GM18858 (cell line): ENCODE measurements around the gene CEP131.

ENCODE experiments used
- ATAC-seq: cut with Tn5 transposase; IDR thresholded peaks from one replicate; pipeline ENCODE4 v1.9.1; 2021; ENCODE audit not compliant: unreplicated experiment

The CEP131 gene

DNA sequence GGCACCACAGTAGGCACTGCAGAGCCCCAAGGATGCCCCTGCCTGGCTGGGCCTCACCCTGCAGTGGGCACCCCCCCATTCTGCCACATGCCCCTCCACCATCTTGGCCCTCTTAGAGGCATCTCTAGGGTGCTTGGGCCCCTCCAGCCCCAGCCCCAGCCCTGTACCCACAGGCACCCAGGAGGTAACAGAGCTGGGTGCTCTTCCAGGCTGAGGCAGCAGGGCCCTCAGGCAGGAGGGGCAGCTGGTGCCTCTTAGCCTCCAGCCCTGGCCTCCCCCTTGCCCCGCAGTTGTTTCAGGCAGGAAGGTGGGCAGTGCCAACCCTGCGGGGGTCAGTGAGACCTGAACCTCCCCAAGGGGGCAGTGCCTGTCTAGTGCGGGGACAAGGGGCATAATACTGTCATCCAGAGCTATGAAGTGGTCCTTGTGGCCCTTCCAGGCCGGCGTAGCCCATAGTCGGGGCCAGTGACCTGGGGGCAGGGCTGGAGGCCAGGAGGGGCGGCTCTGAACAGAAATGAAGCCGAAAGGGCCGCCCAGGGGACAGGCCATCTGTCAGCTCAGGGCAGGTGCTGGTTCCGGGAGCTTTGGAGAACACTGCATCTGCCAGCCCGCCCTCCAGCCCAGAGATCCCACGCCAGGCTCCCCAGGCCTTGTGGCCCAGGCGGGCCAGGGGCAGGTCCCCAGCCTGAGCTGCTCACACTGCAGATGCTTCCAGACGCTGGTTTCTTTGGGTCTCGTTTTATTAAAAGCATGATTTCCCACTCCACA is 51.9 kb downstream of the CEP131 start:
- no peak for ATAC-seq

DNA sequence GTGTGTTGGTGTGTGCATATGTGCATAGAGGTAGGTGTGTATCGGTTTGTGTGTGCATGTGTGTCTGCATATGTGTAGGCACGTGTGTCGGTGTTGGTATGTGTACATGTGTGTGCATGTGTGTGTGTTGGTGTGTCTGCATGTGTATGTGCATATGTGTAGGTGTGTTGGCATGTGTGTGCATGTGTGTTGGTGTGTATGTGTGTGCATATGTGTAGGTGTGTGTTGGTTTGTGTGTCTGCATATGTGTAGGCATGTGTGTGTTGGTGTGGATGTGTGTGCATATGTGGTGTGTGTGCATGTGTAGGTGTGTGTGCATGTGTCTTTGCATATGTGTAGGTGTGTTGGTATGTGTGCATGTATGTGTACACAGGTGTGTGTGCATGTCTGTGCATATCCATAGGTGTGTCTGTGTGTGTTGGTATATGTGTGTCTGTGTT is 52.9 kb downstream of the CEP131 start:
- no peak for ATAC-seq

- ATAC-seq: no peak
These were observed 55.1 kb downstream of the CEP131 start for GRCh38 chr17:81167638-81168037.

GRCh38 chr17:81167194-81167524 is 55.6 kb downstream of the CEP131 start:
- no peak for ATAC-seq

- no peak for ATAC-seq
These were observed 56.7 kb downstream of the CEP131 start, which contains the start of gene AATK for GRCh38 chr17:81166033-81166492. Gene AATK, minus strand, starts transcription at chr17:81166221. Its CDS starts 229 bp downstream, at chr17:81165992.

DNA sequence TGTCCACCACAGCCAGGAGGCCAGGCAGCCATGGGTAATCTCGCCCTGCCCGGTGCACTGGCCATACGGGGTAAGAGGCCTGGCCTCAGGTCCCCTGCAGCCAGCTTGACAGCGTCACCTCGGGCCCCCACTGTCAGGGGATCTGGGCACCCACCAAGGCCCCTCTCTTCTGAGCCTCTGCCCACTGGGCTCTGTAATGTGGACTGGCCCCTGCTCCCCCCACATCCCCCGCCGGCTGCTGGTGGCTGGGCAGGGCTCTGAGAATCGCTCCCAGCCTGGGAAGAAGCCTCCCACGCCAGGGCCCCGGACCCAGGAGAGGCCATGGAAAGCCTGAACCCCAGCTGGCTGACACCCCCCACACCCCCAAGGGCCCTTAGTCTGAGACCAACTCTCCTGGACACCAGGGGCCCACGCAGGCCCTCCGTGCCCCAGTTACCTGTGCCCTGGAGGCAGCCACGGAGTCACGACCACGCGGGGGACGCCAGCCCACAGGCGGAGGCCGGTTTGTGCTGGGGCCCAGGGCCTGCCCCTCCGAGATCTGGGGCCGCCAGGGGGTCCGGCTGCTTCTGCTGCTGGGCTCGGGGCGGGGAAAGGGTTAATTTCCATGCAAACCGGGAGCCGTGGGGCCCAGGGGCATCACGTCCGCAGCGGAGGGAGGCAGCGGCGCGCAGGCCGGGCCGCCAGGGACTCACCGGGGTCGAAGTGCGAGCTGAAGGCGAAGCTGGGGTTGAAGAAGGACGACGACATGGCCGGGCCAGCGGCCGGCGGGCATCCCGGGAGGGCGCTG is 57.3 kb downstream of the CEP131 start, which contains the start of gene PVALEF:
Gene PVALEF (plus strand): TSS at position 262 of the 787 bp plus-strand sequence. CDS start 15,720 bp downstream, outside the sequence.
- ATAC-seq: no peak

GRCh38 chr17:81164371-81165245 is 58.2 kb downstream of the CEP131 start:
- ATAC-seq: no peak

DNA sequence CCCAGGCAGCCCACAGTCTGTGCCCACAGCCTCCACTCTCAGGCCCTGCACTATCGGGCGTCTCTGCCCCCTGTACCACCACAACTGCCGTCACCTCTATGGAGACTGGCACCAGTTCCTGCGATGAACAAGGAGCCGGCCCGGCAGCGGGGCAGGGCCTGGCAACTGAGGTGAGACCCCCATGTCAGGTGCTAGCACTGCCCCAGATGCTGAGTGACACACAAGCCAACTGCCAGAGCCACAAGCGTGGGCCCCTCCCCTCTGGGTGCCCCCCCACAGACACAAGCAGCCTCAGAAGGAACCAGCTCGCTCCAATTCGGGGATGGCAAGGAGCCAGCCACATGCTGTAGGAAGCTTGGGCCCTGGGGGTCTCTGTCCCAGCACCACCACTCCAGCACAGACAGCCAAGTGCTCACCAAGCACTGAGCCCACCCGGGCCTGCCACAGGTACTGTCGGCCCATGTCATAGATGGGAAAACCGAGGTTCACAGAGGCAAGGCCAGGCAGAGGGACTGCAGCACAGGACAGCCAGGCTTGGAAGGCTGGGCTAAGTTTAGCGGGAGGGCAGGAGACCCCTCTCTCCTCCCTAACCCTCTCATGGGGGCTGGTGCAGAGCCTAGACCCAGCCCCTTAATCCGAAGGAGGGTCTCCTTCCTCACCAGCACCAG is 58.9 kb downstream of the CEP131 start:
- no peak for ATAC-seq

DNA sequence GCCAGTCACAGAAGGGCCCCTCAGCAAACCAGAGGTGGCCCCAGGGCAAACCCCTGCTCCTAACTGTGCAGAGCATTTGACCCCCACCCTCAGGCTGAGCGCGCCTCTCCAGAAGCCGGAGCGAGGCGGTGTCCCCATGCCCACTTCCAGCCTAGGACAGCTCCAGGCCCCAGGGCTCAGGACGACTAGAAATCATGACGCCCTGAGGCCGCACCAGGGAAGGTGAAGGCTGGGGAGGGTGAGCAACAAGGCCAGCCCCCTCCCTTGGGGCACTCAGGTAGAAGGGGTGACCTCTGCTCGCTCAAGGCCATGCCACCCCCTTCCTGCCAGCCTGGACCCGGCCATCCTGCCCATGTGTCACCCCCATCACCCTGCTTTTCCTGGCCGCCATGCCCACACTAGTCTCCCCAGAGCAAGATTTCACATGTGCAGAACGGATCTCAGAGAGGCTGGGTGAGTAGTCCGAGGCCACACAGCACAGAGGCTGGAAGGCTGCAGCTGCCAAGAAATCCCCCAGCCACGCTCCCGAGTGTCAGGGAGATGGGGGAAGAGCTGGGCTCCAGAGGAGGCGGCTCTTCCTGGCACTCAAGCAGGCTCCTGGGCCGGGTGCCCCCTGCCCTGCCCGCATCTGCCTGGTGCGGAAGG is 59.6 kb downstream of the CEP131 start:
- no peak for ATAC-seq

DNA sequence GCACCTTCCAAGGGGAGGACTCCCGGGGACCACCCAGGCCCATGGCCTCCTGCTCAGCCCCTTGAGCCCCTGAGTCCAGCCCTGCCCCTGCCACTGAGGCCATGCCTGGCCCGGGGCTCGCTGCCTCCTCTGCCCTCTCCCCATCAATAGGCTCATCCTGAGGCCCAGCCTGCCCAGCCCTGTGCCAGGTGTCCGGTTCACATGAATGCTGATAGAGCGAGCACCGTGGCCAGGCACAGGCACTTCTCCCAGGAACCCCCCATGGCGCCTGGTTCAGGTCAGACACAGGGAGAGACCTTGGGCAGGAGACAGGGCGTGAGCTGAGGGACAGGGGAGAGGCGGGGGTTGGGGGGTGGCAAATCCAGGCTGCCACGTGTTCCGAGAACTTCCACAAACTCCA is 60.3 kb downstream of the CEP131 start:
- no peak for ATAC-seq

GRCh38 chr17:81161972-81162371 is 60.8 kb downstream of the CEP131 start:
- no peak for ATAC-seq

DNA sequence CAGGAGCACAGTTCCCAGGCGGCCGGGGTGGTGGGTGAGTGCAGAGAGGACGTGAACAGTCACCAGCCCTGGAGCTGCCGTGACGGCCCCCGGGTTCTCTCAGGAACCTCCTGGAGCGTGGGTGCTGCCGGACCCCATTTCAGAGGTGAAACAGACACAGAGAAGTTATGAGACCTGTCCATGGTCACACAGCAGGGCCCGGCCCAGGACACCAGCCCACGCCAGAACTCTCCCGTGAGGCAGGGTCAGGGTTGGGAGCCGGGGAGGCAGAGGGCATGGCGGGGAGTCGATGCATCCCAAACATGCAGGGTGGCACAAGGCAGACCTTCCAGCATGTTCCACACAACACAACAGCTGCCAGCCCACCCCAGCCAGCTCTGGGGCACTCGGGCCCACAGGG is 61.2 kb downstream of the CEP131 start:
- ATAC-seq: no peak

GRCh38 chr17:81160747-81161453 is 61.9 kb downstream of the CEP131 start:
- no peak for ATAC-seq

DNA sequence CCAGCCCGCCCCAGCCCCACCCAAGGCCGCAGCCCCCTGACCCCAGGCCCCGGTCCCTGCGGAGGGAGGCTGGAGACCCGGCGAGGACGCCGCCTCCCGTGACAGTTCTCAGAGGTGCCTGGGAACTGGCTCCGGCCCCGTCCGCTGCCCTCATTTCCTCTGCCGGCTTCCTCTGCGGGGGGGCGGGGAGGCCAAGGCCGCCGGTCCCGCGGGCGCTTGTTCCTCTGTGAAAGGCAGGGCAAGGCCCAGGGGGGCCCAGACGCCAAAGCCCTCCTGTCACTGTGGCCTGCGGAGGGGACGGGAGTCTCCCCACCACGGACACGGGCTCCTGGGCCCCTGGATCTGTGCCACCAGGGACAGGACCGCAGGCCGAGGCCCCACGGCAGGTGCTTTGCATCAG is 62.5 kb downstream of the CEP131 start:
- no peak for ATAC-seq

DNA sequence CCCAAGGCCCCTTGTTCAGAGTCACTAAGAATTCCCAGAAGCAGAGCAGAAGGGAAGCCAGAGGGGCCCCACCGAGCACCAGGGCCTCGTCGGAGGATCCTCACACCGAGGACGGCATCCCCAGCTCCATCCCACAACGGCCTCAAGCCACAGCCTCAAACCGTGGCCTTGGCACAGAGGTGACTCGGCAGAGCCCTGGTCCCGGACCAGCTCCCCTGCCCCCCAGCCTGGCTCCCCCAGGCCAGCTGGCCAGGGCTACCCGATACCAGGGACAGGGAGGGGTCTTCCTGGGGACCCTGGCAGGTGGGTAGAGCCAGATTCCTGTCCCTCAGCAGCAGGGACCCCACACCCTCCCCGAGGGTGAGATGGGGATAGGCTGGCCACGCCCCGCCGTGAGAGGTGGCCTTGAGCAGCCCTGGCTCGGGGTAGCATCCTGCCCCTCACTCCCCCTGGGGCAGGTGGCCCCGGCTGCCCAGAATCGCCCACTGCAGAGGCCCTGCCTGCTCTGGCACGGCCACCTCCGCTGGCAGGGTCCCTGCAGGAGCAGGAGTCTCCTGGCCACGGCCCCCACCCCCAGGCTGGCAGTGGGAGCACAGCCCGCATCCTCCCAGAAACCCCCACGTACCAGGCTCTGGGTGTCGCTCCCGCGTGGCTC is 63.0 kb downstream of the CEP131 start:
- ATAC-seq: no peak

GRCh38 chr17:81158688-81159590 is 63.8 kb downstream of the CEP131 start:
- ATAC-seq: no peak

DNA sequence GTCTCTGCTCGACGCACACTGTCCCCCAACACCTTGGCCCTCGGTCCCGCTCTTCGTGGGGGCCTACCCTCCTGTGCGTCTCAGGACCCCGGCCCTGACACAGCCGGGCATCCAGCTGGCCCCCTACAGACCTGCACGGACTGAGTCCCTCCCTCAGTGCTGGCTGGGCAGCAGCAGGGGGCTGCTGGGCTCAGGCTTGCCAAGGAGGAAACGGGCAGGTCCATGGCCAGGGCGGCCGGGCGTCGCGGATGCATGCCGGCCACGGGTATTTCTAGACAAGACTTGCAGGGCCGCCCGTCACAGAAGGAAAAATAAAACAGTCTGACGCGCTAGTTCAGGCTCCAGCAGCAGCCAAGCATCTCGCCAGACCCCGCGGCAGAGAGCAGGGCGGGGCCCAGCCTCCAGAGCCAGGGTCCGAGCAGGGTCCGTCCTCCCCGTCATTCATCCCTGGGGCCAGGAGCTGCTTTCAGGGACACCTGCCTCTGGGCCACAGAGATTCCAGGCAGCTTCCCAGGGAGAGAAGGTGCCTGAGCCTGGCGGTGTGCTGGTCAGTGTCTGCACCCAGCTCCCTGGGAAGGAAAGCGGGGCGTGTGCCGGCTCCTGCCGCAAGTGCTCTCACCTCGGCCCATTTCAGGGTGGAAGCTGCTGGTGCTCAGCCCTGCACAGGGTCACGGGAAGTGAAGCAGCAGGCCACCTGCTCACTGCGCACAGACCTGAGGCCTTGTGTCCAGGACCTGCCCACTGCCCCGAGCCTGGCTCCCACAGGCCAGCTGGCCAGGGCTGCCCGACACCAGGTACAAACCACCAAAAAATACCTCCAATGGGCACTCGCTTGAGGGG is 64.7 kb downstream of the CEP131 start:
- no peak for ATAC-seq
